Hypothalamus (tissue), 51 donors: Measurements from ENCODE around the gene REM2.
A peak's percentile ranks its signal among the peaks of the same experiment; 100 is the strongest.

Source experiments
- DNase-seq, 51 donors: peaks; one replicate each; lab custom pipeline; 2025; lab: John Stamatoyannopoulos, UW

Gene REM2

GRCh38 chr14:22872033-22872832 is 10.8 kb upstream of the REM2 start:
- DNase-seq = peak in 44 of 51 donors; percentile 23 to 84 (median 58)

DNA sequence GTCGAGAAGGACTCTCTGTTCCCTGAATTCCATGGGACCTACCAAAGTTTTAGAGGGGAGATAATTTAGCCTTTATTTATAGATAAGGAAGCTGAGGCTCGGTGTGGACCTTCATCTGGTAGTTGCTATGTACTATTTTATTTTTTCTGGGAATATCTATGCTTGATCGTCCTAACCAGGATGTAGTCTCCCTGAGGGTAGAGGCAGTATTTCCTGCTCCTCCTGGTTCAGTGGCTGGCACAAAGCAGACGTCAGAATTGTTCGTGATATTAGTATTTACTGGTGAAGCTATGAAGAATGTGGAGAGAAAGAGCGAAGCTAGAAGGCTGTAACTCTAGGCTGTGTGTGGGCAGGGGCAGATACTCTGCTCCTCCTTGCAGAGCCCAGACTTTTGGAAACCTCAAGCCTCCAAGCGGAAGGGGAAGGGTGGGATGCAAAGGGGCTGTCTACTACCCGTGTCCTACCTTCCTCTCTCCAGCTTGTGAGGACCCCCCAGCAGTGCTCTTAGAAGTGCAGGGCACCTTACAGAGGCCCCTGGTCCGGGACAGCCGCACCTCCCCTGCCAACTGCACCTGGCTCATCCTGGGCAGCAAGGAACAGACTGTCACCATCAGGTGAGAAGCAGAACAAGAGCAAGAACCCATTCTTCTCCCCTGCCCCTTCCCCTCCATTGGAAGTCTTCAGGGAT is 10.0 kb upstream of the REM2 start:
- DNase-seq = no peak

- no peak for DNase-seq
Measured at GRCh38 chr14:22875003-22875747, 7.8 kb upstream of the REM2 start.

DNA sequence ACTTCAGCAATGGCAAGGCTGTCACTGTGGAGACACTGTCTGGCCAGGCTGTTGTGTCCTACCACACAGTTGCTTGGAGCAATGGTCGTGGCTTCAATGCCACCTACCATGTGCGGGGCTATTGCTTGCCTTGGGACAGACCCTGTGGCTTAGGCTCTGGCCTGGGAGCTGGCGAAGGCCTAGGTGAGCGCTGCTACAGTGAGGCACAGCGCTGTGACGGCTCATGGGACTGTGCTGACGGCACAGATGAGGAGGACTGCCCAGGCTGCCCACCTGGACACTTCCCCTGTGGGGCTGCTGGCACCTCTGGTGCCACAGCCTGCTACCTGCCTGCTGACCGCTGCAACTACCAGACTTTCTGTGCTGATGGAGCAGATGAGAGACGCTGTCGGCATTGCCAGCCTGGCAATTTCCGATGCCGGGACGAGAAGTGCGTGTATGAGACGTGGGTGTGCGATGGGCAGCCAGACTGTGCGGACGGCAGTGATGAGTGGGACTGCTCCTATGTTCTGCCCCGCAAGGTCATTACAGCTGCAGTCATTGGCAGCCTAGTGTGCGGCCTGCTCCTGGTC is 7.2 kb upstream of the REM2 start:
- DNase-seq = no peak

GRCh38 chr14:22877000-22877501 is 6.0 kb upstream of the REM2 start:
- no peak for DNase-seq

- no peak for DNase-seq
Measured at GRCh38 chr14:22878271-22879246, 4.5 kb upstream of the REM2 start.

DNA sequence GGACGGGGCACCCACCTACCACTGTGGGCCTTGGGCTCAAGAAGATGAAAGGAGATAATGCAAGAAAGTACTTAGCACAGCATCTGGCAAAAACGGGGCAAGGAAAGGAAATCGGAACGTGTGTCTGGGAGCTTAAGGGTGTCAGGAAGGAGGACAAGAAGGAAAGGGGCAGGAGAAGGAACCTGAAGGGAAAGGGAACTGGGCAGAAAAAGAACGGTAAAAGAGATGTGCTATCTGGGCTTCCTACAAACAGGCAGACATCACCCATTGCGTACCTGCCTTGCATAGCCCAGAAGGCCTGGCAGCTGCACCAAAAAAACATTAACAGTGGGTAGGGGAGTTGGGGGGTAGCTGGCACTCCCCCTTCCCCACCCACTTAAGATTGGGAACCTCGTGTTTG is 958 bp upstream of the REM2 start:
- no peak for DNase-seq

- peak in 24 of 51 donors; percentile 5 to 76 (median 33) for DNase-seq
Measured at GRCh38 chr14:22882529-22883172, 371 bp upstream of the REM2 start.

- DNase-seq = peak in 1 of 51 donors; percentile 27
Measured at GRCh38 chr14:22884076-22884737, 1.2 kb downstream of the REM2 start.

DNA sequence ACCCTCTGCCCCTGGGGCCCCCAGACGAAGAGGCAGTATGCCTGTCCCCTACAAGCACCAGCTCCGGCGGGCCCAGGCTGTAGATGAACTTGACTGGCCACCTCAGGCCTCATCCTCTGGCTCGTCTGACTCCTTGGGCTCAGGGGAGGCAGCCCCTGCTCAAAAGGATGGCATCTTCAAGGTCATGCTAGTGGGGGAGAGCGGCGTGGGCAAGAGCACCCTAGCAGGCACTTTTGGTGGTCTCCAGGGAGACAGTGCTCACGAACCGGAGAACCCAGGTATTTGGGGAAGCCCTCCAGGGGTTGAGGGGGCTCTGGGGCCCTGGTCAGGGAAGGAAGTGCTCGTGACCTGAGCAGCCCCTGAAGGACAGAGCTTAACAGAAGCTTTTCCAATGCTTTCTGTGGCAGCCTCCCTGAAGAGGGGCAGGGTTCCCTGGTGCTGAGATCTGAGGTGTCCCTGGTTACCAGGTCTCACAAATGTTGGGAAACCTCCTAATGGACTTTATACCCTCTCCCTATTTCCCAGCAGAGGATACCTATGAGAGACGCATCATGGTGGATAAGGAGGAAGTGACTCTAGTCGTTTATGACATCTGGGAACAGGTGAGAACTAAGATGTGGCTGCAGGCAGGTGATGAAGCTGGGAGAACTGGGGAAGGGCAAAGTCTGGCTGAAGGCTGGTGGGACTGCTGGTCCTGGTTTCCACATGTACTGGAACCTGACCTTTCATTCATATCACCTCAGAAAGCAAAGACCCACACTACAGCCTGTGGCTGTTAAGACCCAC is 1.9 kb downstream of the REM2 start:
- DNase-seq = no peak

DNA sequence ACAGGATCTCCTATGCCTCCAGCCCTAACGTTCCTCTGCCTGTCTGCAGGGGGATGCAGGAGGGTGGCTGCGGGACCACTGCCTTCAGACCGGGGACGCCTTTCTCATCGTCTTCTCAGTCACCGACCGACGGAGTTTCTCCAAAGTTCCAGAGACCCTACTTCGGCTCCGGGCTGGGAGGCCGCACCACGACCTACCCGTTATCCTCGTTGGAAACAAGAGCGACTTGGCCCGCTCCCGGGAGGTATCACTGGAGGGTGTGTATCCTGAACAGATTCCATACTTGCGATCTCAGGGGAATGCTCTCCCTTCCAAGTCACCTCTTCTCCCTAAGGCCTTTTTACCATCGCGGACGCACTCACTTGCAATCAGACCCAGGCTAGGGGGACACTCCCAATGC is 3.0 kb downstream of the REM2 start:
- no peak for DNase-seq

DNA sequence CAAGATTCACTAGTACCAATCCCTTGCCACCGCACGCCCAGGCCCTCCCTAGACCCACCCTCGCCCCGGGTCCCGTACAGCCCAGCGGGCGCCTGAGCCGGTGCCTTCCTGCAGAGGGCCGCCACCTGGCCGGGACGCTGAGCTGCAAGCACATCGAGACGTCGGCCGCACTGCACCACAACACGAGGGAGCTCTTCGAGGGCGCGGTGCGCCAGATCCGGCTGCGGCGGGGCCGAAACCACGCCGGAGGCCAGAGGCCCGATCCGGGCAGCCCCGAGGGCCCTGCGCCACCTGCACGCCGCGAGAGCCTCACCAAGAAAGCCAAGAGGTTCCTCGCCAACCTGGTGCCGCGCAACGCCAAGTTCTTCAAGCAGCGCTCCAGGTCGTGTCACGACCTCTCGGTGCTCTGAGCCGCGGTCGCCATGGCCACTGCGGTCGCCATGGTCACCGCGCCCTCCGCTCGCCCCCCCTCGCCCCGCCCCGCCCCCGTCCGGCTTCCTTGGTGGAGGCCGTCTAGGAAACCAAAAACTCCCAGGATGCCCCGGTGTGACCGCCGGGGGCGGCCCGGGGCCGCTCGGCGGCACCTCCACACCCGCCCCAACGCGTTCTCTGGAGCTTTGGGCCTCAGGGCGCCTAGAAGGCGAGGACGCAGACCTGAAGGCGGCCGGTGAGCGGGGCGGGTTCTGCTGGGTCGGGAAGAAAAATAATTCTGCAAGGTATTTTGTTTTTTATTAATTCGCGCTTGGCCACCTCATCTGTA is 3.7 kb downstream of the REM2 start:
- peak in 32 of 51 donors; percentile 4 to 68 (median 32) for DNase-seq

DNA sequence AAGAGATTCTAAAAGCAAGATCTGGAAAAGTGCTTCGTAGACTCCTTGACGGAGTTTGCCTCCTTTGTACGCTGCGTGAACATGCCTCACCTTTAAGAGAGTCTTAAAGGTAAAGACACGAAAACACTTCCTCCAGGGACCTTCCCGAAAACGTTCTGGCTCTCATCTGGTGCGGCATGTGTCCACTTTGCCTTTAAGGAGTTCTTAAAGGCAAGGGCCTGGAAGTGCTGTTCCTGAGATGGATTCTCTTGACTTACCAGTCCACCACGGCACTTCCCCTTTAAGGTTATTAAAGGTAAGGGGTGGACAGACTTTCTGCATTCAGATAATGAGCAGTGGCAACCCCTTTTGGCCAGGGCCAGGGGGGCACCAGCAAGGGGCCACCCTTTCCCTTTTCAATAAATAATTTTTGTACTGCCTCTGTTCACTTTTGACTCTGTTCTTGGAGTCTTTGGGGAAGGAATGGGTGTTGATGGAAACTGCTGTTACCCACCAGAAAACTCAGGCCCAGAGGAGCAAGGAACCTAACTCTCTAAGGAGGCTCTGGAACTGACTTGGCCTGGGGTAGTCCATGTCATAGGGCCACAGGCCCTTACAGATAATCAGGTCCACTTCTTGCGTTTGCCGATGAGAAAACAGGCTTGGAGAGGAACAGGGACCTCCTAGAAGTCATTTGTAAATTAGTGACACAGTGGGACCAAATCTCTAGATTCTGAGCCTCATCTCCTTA is 4.4 kb downstream of the REM2 start:
- DNase-seq = peak in 9 of 51 donors; percentile 11 to 40 (median 26)

DNA sequence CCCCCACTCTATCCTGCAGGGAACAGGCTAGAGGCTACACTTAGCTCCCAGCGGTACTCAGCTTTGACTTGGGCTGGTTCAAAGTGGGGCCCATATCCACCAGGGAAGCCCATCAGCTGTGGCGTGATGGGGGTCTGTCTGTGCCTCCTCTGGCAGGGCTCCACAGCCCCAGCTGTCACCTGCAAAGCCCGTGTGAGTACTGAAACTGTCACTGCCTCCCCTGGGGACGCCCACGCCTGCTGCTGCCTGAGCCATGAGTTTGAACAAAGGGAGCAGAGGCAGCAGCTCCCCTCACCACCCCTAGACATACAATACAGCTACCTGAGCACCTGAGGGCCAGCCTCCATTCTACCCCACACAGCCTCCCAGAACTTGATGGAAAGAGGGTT is 5.0 kb downstream of the REM2 start:
- peak in 4 of 51 donors; percentile 9 to 34 (median 24) for DNase-seq

DNA sequence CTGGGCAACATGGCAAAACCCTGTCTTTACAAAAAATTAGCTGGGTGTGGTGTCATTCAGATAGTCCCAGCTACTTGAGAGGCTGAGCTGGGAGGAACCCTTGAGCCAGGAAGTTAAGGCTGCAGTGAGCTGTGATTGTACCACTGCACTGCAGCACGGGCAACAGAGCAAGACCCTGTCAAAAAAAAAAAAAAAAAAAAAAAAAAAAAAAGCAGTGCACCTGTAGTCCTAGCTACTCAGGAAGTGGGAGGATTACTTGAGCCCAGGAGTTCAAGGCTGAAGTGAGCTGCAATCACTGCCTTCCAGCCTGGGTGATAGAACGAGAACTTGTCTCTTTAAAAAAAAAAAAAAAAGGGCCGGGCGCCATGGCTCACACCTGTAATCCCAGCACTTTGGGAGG is 5.6 kb downstream of the REM2 start:
- DNase-seq = no peak

DNA sequence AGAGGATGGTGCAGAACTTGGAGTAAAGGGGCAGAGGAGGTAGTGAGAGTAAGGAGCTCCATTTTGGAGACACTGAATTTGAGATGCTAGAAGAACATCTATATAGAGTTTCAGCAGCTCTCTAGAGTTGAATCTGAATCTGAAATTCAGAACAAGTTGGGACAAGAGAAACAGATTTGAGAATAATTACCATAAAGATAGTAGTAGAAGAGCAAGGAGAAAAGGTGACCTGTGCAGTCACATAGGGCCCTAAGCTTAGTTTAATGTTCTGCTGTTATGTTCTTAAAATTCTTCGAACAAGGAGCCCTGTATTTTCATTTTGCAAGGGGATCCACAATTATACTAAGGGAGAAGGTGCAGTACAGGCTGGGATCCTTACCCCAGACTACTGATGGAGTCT is 7.4 kb downstream of the REM2 start:
- no peak for DNase-seq
